ENCODE measurements around the gene MAD1L1. TPM values are rescaled to one million over a fixed set of nuclear protein-coding genes. Genes with fewer than 3 reads are reported as not detected.

MAD1L1 gene
- polyA plus RNA-seq, 4 donors, result 12.3 to 21.7 (median 18.1) TPM

DNA sequence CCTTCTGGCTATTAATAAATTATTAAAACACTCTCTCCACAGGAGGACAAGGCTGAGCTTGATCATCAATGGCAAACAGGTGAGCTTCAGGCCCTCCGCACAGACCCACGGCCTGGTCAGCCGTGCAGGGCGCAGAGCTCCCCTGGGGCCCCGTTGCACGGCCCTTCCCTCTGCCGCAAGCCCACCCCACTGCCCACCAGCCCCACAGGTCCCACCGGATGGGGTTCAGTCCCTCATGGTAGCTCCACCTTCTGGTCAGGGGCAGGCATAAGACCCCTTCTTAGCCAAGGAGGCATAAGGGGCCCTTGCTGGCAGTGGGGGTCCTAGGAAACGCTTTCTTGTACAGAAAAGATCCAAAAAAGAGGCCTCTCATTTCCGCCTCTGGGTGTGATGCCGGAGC, 84.6 kb downstream of the MAD1L1 start:
- Histone ChIP-seq H3K9me3 (ENCODE audit: control insufficient read depth in 2 of 2, insufficient read depth in 1 of 2, low read depth in 1 of 2, low read length in 1 of 2) (no peaks in the 10 kb centered on the region), H3K27me3 (ENCODE audit: control insufficient read depth in 3 of 3, insufficient read depth in 3 of 3, low read length in 3 of 3) (no peaks in the 10 kb centered on the region), H3K36me3 (ENCODE audit: control insufficient read depth in 3 of 3, insufficient read depth in 2 of 3, low read depth in 1 of 3, low read length in 3 of 3) (peaks cover 0 to 57% (median 5%) of the 10 kb centered on the region in 3 donors), H3K27ac (ENCODE audit: low read depth in 1 of 3, low read length in 2 of 3) (no peak overlapping the region), H3K4me3 (ENCODE audit: low read depth in 1 of 3, low read length in 3 of 3) (no peak overlapping the region), H3K4me1 (ENCODE audit: control insufficient read depth in 3 of 3, insufficient read depth in 2 of 3, low read depth in 1 of 3, low read length in 2 of 3) (peaks cover 0 to 6% (median 0%) of the 10 kb centered on the region in 3 donors)
- FAIRE-seq (no peak), DNase-seq (no peak)
- WGBS, 3 donors, result 94 to 95% (median 94%) methylated on average over 11 of the region's 11 CpGs

DNA sequence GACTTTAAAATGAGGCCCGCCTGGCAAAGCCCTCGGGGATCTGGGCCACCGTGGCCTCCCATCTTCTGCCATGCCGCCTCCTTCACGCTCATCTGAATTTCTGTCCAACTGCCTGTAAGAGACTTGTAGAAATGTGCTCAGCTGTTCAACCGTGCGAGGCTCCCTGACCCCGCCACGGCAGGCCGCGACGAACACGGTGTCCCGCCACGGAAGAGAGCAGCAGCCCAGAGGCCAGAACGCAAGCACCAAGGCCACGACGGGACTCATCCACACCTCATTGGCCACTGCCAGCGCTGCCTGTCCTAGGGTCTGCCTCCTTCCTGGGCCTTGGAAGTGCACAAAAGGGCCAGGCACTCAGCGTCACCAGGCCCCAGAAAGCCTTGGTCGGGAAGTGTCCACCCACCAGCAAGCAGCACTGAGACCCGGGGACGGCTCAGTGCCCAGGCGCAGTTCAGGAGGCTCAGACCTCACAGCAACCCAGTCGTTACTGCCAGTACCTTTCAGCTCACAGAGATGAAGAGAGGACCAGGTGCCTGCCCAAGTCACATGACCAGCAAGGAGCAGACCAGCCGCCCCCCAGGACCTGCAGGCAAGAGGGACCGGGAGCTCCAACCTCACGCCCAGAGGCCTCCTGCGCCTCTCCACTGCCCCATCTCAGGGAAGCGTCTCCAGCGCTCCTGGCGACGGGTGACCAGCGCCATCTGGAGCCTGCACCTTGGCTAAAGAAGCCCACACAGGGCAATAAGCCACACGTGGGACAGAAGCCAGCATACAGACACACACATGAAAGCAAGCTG, 85.9 kb downstream of the MAD1L1 start:
- Histone ChIP-seq H3K4me1 (ENCODE audit: control insufficient read depth in 3 of 3, insufficient read depth in 2 of 3, low read depth in 1 of 3, low read length in 2 of 3) (peaks cover 0 to 6% (median 0%) of the 10 kb centered on the region in 3 donors), H3K36me3 (ENCODE audit: control insufficient read depth in 3 of 3, insufficient read depth in 2 of 3, low read depth in 1 of 3, low read length in 3 of 3) (peaks cover 0 to 58% (median 5%) of the 10 kb centered on the region in 3 donors), H3K27me3 (ENCODE audit: control insufficient read depth in 3 of 3, insufficient read depth in 3 of 3, low read length in 3 of 3) (no peaks in the 10 kb centered on the region), H3K27ac (ENCODE audit: low read depth in 1 of 3, low read length in 2 of 3) (no peak overlapping the region), H3K4me3 (ENCODE audit: low read depth in 1 of 3, low read length in 3 of 3) (no peak overlapping the region), H3K9me3 (ENCODE audit: control insufficient read depth in 2 of 2, insufficient read depth in 1 of 2, low read depth in 1 of 2, low read length in 1 of 2) (no peaks in the 10 kb centered on the region)
- no peak for FAIRE-seq
- no peak for DNase-seq
- WGBS, 3 donors, result 94 to 96% (median 95%) methylated on average over 35 of the region's 35 CpGs

DNA sequence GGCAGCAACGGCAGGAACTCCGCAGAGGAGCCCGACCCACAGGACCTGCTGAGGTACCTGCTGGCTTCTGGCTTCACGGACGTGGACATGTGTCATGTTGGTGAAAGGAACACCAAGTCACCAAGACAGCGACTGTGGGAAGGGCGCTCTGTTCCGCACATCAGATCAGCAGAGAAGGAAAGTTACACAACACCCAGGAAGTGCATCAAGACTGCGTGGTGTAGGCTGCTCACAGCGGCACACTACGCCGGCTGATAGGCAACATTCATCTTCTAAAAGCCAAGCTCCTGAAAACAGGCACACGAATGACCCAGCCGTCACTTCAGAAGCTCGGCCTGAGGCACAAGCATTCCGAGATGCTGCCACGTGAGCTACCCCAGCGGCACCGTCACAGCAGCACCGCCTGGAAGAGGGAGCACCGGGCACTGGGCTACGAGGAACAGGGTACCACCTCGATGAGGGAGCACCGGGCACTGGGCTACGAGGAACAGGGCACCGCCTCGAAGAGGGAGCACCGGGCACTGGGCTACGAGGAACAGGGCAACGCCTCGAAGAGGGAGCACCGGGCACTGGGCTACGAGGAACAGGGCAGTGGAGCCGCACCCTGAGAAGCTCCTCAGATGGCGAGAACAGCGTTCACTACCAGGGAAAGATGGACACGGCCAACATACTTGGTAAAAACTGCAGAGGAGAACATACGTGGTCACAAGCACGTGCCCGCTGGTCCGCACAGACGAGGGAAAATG, 86.7 kb downstream of the MAD1L1 start:
- 95 to 97% (median 97%) methylated on average over 42 of the region's 42 CpGs for WGBS, 3 donors
- peaks cover 0 to 64% (median 5%) of the 10 kb centered on the region in 3 donors for H3K36me3 ChIP-seq (ENCODE audit: control insufficient read depth in 3 of 3, insufficient read depth in 2 of 3, low read depth in 1 of 3, low read length in 3 of 3)
- H3K27ac ChIP-seq (ENCODE audit: low read depth in 1 of 3, low read length in 2 of 3), result no peak overlapping the region
- H3K4me1 ChIP-seq (ENCODE audit: control insufficient read depth in 3 of 3, insufficient read depth in 2 of 3, low read depth in 1 of 3, low read length in 2 of 3), result peaks cover 0 to 6% (median 0%) of the 10 kb centered on the region in 3 donors
- no peaks in the 10 kb centered on the region for H3K9me3 ChIP-seq (ENCODE audit: control insufficient read depth in 2 of 2, insufficient read depth in 1 of 2, low read depth in 1 of 2, low read length in 1 of 2)
- no peak overlapping the region for H3K4me3 ChIP-seq (ENCODE audit: low read depth in 1 of 3, low read length in 3 of 3)
- DNase-seq, result no peak
- no peak for FAIRE-seq
- H3K27me3 ChIP-seq (ENCODE audit: control insufficient read depth in 3 of 3, insufficient read depth in 3 of 3, low read length in 3 of 3), result no peaks in the 10 kb centered on the region

DNA sequence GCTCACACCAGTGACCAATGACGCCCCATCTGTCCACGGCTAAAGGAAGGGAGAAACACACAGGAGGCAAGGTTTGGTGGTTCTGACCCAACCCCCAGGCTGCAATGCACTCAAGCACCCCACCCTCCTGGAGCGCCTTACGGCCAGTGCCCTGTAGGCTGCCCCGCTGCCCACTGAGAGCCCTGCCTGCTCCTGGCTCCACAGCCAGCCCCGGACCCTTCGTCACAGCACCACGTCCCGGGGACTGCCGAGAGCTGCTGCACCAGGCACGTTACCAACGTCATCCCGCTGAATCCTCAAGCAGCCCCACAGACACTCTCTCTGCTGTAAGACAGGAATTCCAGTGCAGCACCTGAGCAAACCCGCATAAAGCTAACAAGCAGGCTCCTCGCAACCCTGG, 87.8 kb downstream of the MAD1L1 start:
- Histone ChIP-seq H3K4me1 (ENCODE audit: control insufficient read depth in 3 of 3, insufficient read depth in 2 of 3, low read depth in 1 of 3, low read length in 2 of 3) (peaks cover 0 to 3% (median 0%) of the 10 kb centered on the region in 3 donors), H3K27ac (ENCODE audit: low read depth in 1 of 3, low read length in 2 of 3) (no peak overlapping the region), H3K9me3 (ENCODE audit: control insufficient read depth in 2 of 2, insufficient read depth in 1 of 2, low read depth in 1 of 2, low read length in 1 of 2) (no peaks in the 10 kb centered on the region), H3K36me3 (ENCODE audit: control insufficient read depth in 3 of 3, insufficient read depth in 2 of 3, low read depth in 1 of 3, low read length in 3 of 3) (peaks cover 0 to 66% (median 5%) of the 10 kb centered on the region in 3 donors), H3K27me3 (ENCODE audit: control insufficient read depth in 3 of 3, insufficient read depth in 3 of 3, low read length in 3 of 3) (no peaks in the 10 kb centered on the region), H3K4me3 (ENCODE audit: low read depth in 1 of 3, low read length in 3 of 3) (no peak overlapping the region)
- no peak for DNase-seq
- WGBS, 3 donors, result 96 to 99% (median 97%) methylated on average over 14 to 15 of the region's 15 CpGs
- no peak for FAIRE-seq

DNA sequence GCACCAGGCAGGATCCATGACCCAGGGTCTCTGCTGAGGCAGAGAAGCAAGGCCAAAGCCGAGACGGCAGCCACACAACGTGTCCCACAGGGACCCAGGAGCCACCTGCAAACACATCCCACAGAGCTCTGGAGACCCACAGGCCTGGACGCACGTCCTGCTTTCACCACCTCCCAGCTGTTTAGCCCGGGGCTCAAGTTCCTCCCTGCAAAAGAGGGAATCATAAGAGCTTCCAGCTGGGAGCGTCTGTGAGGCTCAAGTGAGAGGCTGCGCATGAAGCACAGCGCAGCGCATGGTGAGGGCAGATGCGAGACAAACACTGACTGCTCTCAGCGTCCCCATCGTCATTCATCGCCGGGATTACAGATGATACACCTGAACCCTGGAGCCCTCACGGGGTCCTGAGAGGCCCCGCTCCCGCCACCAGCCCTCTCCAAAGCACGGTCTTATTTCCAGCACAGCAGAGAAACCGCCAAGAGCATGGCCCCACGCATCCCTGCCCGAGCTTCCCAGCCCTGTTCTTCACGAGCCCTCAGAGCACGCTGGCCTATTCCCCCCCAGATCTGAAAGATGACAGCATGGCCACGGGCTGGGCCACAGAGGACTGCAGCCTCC, 88.7 kb downstream of the MAD1L1 start:
- Histone ChIP-seq H3K36me3 (ENCODE audit: control insufficient read depth in 3 of 3, insufficient read depth in 2 of 3, low read depth in 1 of 3, low read length in 3 of 3) (peaks cover 0 to 66% (median 5%) of the 10 kb centered on the region in 3 donors), H3K4me3 (ENCODE audit: low read depth in 1 of 3, low read length in 3 of 3) (no peak overlapping the region), H3K9me3 (ENCODE audit: control insufficient read depth in 2 of 2, insufficient read depth in 1 of 2, low read depth in 1 of 2, low read length in 1 of 2) (no peaks in the 10 kb centered on the region), H3K27me3 (ENCODE audit: control insufficient read depth in 3 of 3, insufficient read depth in 3 of 3, low read length in 3 of 3) (no peaks in the 10 kb centered on the region), H3K4me1 (ENCODE audit: control insufficient read depth in 3 of 3, insufficient read depth in 2 of 3, low read depth in 1 of 3, low read length in 2 of 3) (no peaks in the 10 kb centered on the region), H3K27ac (ENCODE audit: low read depth in 1 of 3, low read length in 2 of 3) (no peak overlapping the region)
- DNase-seq (peak in 1 of 2 donors; percentile 21), FAIRE-seq (no peak)
- 87 to 95% (median 92%) methylated on average over 25 of the region's 25 CpGs for WGBS, 3 donors

DNA sequence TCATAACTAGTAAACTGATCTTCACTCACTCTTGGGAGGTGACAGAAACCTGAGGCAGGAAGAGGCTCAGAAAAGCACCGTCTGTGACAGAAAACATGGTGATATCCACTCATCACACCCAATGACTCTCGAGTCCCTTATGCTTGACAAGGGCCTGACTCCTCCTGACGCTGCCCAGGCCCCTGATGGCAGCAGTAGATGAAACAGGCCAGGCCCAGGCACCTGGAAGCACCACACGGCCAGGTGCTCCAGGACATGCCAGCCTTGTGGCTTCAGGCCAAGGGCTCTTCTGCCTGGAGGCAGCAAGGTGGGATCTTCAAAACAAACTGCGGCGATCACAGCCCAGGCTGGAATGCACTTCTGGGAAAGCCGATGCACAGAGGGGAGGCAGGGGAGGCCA, 89.3 kb downstream of the MAD1L1 start:
- no peak for FAIRE-seq
- no peaks in the 10 kb centered on the region for H3K27me3 ChIP-seq (ENCODE audit: control insufficient read depth in 3 of 3, insufficient read depth in 3 of 3, low read length in 3 of 3)
- DNase-seq, result no peak
- 89 to 93% (median 92%) methylated on average over 7 of the region's 7 CpGs for WGBS, 3 donors
- peaks cover 0 to 68% (median 5%) of the 10 kb centered on the region in 3 donors for H3K36me3 ChIP-seq (ENCODE audit: control insufficient read depth in 3 of 3, insufficient read depth in 2 of 3, low read depth in 1 of 3, low read length in 3 of 3)
- no peaks in the 10 kb centered on the region for H3K4me1 ChIP-seq (ENCODE audit: control insufficient read depth in 3 of 3, insufficient read depth in 2 of 3, low read depth in 1 of 3, low read length in 2 of 3)
- H3K4me3 ChIP-seq (ENCODE audit: low read depth in 1 of 3, low read length in 3 of 3), result no peak overlapping the region
- H3K9me3 ChIP-seq (ENCODE audit: control insufficient read depth in 2 of 2, insufficient read depth in 1 of 2, low read depth in 1 of 2, low read length in 1 of 2), result no peaks in the 10 kb centered on the region
- no peak overlapping the region for H3K27ac ChIP-seq (ENCODE audit: low read depth in 1 of 3, low read length in 2 of 3)

DNA sequence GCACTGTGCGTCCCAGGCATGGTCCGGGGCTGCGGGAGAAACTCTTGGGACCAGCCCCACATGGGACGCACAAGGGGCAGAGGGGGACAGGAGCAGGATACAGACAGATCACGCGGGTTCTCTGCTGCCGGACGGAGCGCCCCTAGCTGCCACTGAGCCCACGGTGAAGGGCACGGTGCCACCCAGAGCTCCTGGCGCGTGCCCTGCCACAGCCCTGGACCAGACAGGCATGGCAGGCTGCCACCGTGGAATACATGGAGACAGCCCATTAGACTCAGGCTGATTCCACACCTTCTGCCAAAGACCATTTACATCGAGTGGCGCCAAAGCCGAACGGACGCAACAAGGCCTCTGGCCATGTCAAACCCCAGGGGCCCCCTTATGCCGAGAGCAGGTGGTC, 90.4 kb downstream of the MAD1L1 start:
- H3K4me3 ChIP-seq (ENCODE audit: low read depth in 1 of 3, low read length in 3 of 3), result no peak overlapping the region
- WGBS, 3 donors, result 98% methylated on average over 20 of the region's 20 CpGs
- H3K9me3 ChIP-seq (ENCODE audit: control insufficient read depth in 2 of 2, insufficient read depth in 1 of 2, low read depth in 1 of 2, low read length in 1 of 2), result no peaks in the 10 kb centered on the region
- H3K27ac ChIP-seq (ENCODE audit: low read depth in 1 of 3, low read length in 2 of 3), result no peak overlapping the region
- H3K4me1 ChIP-seq (ENCODE audit: control insufficient read depth in 3 of 3, insufficient read depth in 2 of 3, low read depth in 1 of 3, low read length in 2 of 3), result no peaks in the 10 kb centered on the region
- FAIRE-seq (no peak), DNase-seq (no peak)
- H3K36me3 ChIP-seq (ENCODE audit: control insufficient read depth in 3 of 3, insufficient read depth in 2 of 3, low read depth in 1 of 3, low read length in 3 of 3), result peaks cover 0 to 70% (median 5%) of the 10 kb centered on the region in 3 donors
- no peaks in the 10 kb centered on the region for H3K27me3 ChIP-seq (ENCODE audit: control insufficient read depth in 3 of 3, insufficient read depth in 3 of 3, low read length in 3 of 3)

DNA sequence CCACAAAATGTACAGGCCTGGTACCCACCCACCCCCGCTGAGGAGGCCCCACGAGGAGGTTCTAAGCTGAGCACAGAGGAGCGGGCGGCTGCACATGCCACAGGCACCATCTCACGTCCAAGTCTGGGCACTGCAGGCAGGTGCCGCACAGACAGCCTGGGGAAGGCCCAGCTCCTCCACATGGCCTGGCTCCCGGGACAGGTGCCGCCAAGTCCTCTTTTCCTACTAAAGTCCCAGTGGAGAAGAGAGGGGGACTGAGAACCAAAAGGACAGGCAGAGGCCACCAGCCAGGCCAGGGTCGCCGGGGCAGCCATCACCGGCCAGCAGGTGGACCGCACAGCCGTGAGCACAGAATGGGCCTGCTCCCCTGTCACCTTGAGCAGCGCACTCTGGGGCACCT, 91.1 kb downstream of the MAD1L1 start:
- DNase-seq (no peak), FAIRE-seq (no peak)
- H3K4me3 ChIP-seq (ENCODE audit: low read depth in 1 of 3, low read length in 3 of 3), result no peak overlapping the region
- no peaks in the 10 kb centered on the region for H3K27me3 ChIP-seq (ENCODE audit: control insufficient read depth in 3 of 3, insufficient read depth in 3 of 3, low read length in 3 of 3)
- H3K4me1 ChIP-seq (ENCODE audit: control insufficient read depth in 3 of 3, insufficient read depth in 2 of 3, low read depth in 1 of 3, low read length in 2 of 3), result no peaks in the 10 kb centered on the region
- H3K27ac ChIP-seq (ENCODE audit: low read depth in 1 of 3, low read length in 2 of 3), result no peak overlapping the region
- H3K9me3 ChIP-seq (ENCODE audit: control insufficient read depth in 2 of 2, insufficient read depth in 1 of 2, low read depth in 1 of 2, low read length in 1 of 2), result no peaks in the 10 kb centered on the region
- peaks cover 0 to 67% (median 5%) of the 10 kb centered on the region in 3 donors for H3K36me3 ChIP-seq (ENCODE audit: control insufficient read depth in 3 of 3, insufficient read depth in 2 of 3, low read depth in 1 of 3, low read length in 3 of 3)
- 93 to 96% (median 95%) methylated on average over 14 of the region's 14 CpGs for WGBS, 3 donors
